CD14-positive monocyte (primary cell): ENCODE data around the gene CHRM4. TPM values are rescaled to one million over a fixed set of nuclear protein-coding genes. Genes with fewer than 3 reads are reported as not detected.

ENCODE experiments used
- DNase-seq, 3 donors: peaks; one replicate each; pipeline ENCODE4 v3.0.0-alpha.2; 2011 to 2022
- H2AFZ ChIP-seq: 2 replicates; pipeline ENCODE4 v1.6.0; 2012; ENCODE audit warnings: mild to moderate bottlenecking, low read depth, low read length, inconsistent platforms; ENCODE audit not compliant: insufficient read depth, poor library complexity, severe bottlenecking
- H3K27ac ChIP-seq, 2 donors: 1 replicate in 1 of 2; 2 replicates in 1 of 2; pipeline ENCODE4 v1.5.1; 2012 to 2013; ENCODE audit warnings: low read length in 2 of 2, control low read depth in 1 of 2, inconsistent platforms in 1 of 2, low read depth in 1 of 2, mild to moderate bottlenecking in 1 of 2
- H3K27me3 ChIP-seq, 2 donors: one replicate each; pipeline versions ENCODE4 v1.6.0 to v1.6.1; 2011 to 2013; ENCODE audit warnings: low read length in 2 of 2; ENCODE audit not compliant: control insufficient read depth in 2 of 2, insufficient read depth in 2 of 2
- H3K36me3 ChIP-seq, 2 donors: replicated peaks in 1 of 2; 1 replicate in 1 of 2; 2 replicates in 1 of 2; pipeline versions ENCODE4 v1.5.1 to v1.6.1; 2012 to 2013; ENCODE audit warnings: low read length in 2 of 2, control low read depth in 1 of 2, inconsistent platforms in 1 of 2, mild to moderate bottlenecking in 1 of 2; ENCODE audit not compliant: insufficient read depth in 2 of 2, control insufficient read depth in 1 of 2
- H3K4me1 ChIP-seq, 2 donors: 1 replicate in 1 of 2; 2 replicates in 1 of 2; pipeline versions ENCODE4 v1.5.1 to v1.6.1; 2012 to 2013; ENCODE audit warnings: low read length in 2 of 2, control low read depth in 1 of 2, inconsistent platforms in 1 of 2, mild to moderate bottlenecking in 1 of 2, moderate library complexity in 1 of 2; ENCODE audit not compliant: insufficient read depth in 2 of 2, control insufficient read depth in 1 of 2
- H3K4me2 ChIP-seq: replicated peaks from 2 replicates; pipeline ENCODE3; 2012; ENCODE audit warnings: low read length, moderate library complexity, mild to moderate bottlenecking; ENCODE audit not compliant: poor library complexity, severe bottlenecking; ENCODE audit errors: extremely low read depth
- H3K4me3 ChIP-seq, 3 experiments: fragments of 200-600 bp in 1 of 3; sonication (generic) in 1 of 3; replicated peaks in 1 of 3; 1 replicate in 2 of 3; 2 replicates in 1 of 3; pipeline ENCODE4 v1.5.1; 2011 to 2013; ENCODE audit warnings: low read length in 3 of 3, mild to moderate bottlenecking in 3 of 3, control low read depth in 2 of 3, low read depth in 2 of 3, inconsistent platforms in 1 of 3, moderate library complexity in 1 of 3
- H3K79me2 ChIP-seq: 2 replicates; pipeline ENCODE4 v1.6.0; 2012; ENCODE audit warnings: mild to moderate bottlenecking, control low read depth, inconsistent platforms, low read length, moderate library complexity; ENCODE audit not compliant: insufficient read depth
- H3K9ac ChIP-seq: 2 replicates; pipeline ENCODE4 v1.6.0; 2017; ENCODE audit warnings: low read length, mild to moderate bottlenecking; ENCODE audit not compliant: insufficient read depth, poor library complexity, severe bottlenecking
- H3K9me3 ChIP-seq, 2 donors: replicated peaks in 1 of 2; 1 replicate in 1 of 2; 2 replicates in 1 of 2; pipeline versions ENCODE4 v1.5.1 to v1.6.1; 2012 to 2013; ENCODE audit warnings: low read length in 2 of 2, control low read depth in 1 of 2; ENCODE audit not compliant: control insufficient read depth in 1 of 2, insufficient read depth in 1 of 2
- H4K20me1 ChIP-seq: 2 replicates; pipeline ENCODE4 v1.6.0; 2012; ENCODE audit warnings: mild to moderate bottlenecking, low read length, control low read depth, moderate library complexity; ENCODE audit not compliant: insufficient read depth
- H3K27ac Mint-ChIP-seq, 7 donors: one replicate each; pipeline ENCODE4 v1.8.0; 2020; ENCODE audit warnings: mild to moderate bottlenecking in 7 of 7, mixed read lengths in 7 of 7, moderate library complexity in 6 of 7, inconsistent platforms in 2 of 7
- H3K27me3 Mint-ChIP-seq, 3 donors: one replicate each; pipeline ENCODE4 v1.8.0; 2021 to 2022; ENCODE audit warnings: low read depth in 3 of 3, mild to moderate bottlenecking in 3 of 3, mixed read lengths in 3 of 3, moderate library complexity in 3 of 3, inconsistent platforms in 1 of 3
- H3K36me3 Mint-ChIP-seq, 2 donors: one replicate each; pipeline ENCODE4 v1.8.0; 2020; ENCODE audit warnings: mixed read lengths in 2 of 2, inconsistent platforms in 1 of 2, mild to moderate bottlenecking in 1 of 2
- H3K4me1 Mint-ChIP-seq: one replicate; pipeline ENCODE4 v1.8.0; 2020; ENCODE audit warnings: mild to moderate bottlenecking, mixed read lengths
- H3K4me3 Mint-ChIP-seq, 2 donors: one replicate each; pipeline ENCODE4 v1.8.0; 2020; ENCODE audit warnings: mild to moderate bottlenecking in 2 of 2, mixed read lengths in 2 of 2, moderate library complexity in 1 of 2
- H3K9me3 Mint-ChIP-seq, 7 donors: one replicate each; pipeline ENCODE4 v1.8.0; 2020 to 2022; ENCODE audit warnings: mixed read lengths in 7 of 7, mild to moderate bottlenecking in 6 of 7, moderate library complexity in 6 of 7, inconsistent platforms in 2 of 7
- CTCF ChIP-seq: fragments of 200-600 bp; IDR thresholded peaks from one replicate; pipeline ENCODE4 v1.8.0; 2022; ENCODE audit warnings: antibody characterized with exemption, mild to moderate bottlenecking
- WGBS: methylation state at CpG from one replicate; pipeline ENCODE4 v1.1.5; 2013; ENCODE audit warnings: missing lambda C conversion rate; ENCODE audit not compliant: insufficient coverage; 5-methylcytosine and 5-hydroxymethylcytosine counted together
- intact Hi-C, 2 donors: fragments of 100-400 bp; cut with micrococcal nuclease; formaldehyde crosslinking; loops; one replicate each; pipeline versions ENCODE4 v1.15.0 to v1.15.1; 2023
- polyA plus RNA-seq, 3 donors: library from polyadenylated mRNA; depleted of rRNA in 1 of 3; unstranded in 2 of 3; stranded (reverse) in 1 of 3; fragments of 300-500 nt in 2 of 3; fragments of >200 nt in 1 of 3; fragmentation: Illumina TruSeq in 2 of 3; gene quantifications; 1 replicate in 2 of 3; 2 replicates in 1 of 3; pipeline ENCODE4 v1.2.3, GENCODE V29; 2012 to 2021

The CHRM4 gene
- polyA plus RNA-seq, 3 donors: 0.15 to 0.57 TPM; not detected in 1

DNA sequence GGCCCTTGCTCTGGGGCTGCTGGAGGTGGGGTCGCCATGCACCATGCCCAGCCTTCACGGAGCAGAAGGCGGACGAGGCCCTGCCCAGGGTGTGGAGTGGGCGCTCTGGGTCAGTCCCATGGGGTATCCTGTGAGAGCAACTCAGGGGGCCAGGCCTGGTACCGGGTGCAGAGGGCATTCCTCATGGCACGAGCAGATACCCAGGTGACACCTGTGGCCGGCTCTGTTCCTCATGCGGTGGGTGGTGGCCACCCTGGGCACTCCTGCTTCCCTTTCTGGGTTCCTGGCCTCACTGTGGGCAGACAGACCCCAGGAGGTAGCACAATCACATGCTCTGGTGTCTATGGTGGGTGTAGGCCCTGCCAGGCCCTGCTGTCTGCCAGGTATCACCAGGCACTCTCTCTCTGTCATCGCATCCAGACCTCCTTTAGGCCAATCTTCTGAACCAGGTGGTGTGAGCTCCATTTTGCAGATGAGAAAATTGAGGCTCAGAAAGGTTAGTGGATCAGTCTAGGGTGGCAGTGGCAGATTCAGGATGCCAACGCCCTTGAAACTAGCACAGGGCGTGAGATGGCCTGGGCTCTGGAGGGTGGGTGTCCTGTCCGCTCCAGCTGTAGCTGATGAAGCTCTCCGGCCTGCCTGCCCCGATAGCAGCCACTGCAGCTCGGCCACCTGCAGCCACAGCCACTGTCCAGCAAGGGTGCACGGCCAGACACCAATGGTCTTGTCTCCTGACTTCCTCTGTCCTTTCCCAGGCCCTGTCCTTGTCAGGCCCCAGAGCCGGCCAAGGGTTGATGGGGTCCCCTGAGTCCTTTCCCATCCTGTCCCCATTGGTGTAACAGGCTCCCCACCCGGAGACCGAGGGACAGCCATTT, 29.2 kb downstream of the CHRM4 start:
- Histone ChIP-seq H2AFZ (no peak overlapping the region), H3K4me3 (peak overlapping the region in 2 of 3 experiments; percentile 29 to 64), H3K4me2 (peak overlapping the region; percentile 70), H3K79me2 (peaks cover 100% of the 10 kb centered on the region), H3K27me3 (no peaks in the 10 kb centered on the region), H3K4me1 (peaks cover 51 to 84% of the 10 kb centered on the region in 2 donors), H3K36me3 (peaks cover 26 to 38% of the 10 kb centered on the region in 2 donors), H3K27ac (peak overlapping the region; percentile 79 to 95), H3K9ac (peak overlapping the region; percentile 82), H3K9me3 (no peaks in the 10 kb centered on the region), H4K20me1 (peaks cover 98% of the 10 kb centered on the region)
- no peak for TF ChIP-seq CTCF
- H3K36me3 Mint-ChIP-seq: peaks cover 17 to 48% of the 10 kb centered on the region in 2 donors
- WGBS: 45% methylated on average over 14 of the region's 20 CpGs
- H3K4me3 Mint-ChIP-seq: peak overlapping the region; percentile 27 to 60
- peaks cover 62% of the 10 kb centered on the region for H3K4me1 Mint-ChIP-seq
- intact Hi-C loops: no loop called here
- no peaks in the 10 kb centered on the region for H3K9me3 Mint-ChIP-seq
- DNase-seq: no peak
- peak overlapping the region; percentile 92 to 98 (median 96) for H3K27ac Mint-ChIP-seq
- H3K27me3 Mint-ChIP-seq: peaks cover 0 to 5% (median 3%) of the 10 kb centered on the region in 3 donors

GRCh38 chr11:46361283-46362155, 30.1 kb downstream of the CHRM4 start:
- peak overlapping the region; percentile 6 to 64 (median 29) for H3K4me3 ChIP-seq
- intact Hi-C loops: no loop called here
- H3K79me2 ChIP-seq: peaks cover 100% of the 10 kb centered on the region
- H4K20me1 ChIP-seq: peaks cover 98% of the 10 kb centered on the region
- H3K27ac ChIP-seq: peak overlapping the region; percentile 79 to 95
- H3K9me3 ChIP-seq: no peaks in the 10 kb centered on the region
- under 1% methylated on average over 17 of the region's 26 CpGs for whole genome bisulfite sequencing
- Mint-ChIP-seq H3K27me3 (peaks cover 0 to 5% (median 3%) of the 10 kb centered on the region in 3 donors), H3K27ac (peak overlapping the region; percentile 92 to 98 (median 96)), H3K9me3 (no peaks in the 10 kb centered on the region), H3K36me3 (peaks cover 17 to 42% of the 10 kb centered on the region in 2 donors), H3K4me3 (peak overlapping the region; percentile 70 to 71), H3K4me1 (peaks cover 66% of the 10 kb centered on the region)
- TF ChIP-seq CTCF: no peak
- H2AFZ ChIP-seq: no peak overlapping the region
- H3K9ac ChIP-seq: peak overlapping the region; percentile 82
- H3K4me2 ChIP-seq: peak overlapping the region; percentile 70
- peaks cover 59 to 86% of the 10 kb centered on the region in 2 donors for H3K4me1 ChIP-seq
- no peaks in the 10 kb centered on the region for H3K27me3 ChIP-seq
- peaks cover 25 to 31% of the 10 kb centered on the region in 2 donors for H3K36me3 ChIP-seq
- DNase-seq: peak; percentile 75 to 79 (median 75)
